KBM-7 (cell line): ENCODE data around the gene RSL24D1.

Source experiments
- DNase-seq: peaks from one replicate; pipeline ENCODE4 v3.0.0-alpha.2; 2015
- in situ Hi-C: fragments of 300-500 bp; cut with MboI; formaldehyde crosslinking; loops from 2 replicates; pipeline ENCODE4 v1.14.3; 2020; ENCODE audit warnings: low sequenced_read_pairs, low pct_unique_long_range_greater_than_20kb, mixed read lengths

Gene RSL24D1

DNA sequence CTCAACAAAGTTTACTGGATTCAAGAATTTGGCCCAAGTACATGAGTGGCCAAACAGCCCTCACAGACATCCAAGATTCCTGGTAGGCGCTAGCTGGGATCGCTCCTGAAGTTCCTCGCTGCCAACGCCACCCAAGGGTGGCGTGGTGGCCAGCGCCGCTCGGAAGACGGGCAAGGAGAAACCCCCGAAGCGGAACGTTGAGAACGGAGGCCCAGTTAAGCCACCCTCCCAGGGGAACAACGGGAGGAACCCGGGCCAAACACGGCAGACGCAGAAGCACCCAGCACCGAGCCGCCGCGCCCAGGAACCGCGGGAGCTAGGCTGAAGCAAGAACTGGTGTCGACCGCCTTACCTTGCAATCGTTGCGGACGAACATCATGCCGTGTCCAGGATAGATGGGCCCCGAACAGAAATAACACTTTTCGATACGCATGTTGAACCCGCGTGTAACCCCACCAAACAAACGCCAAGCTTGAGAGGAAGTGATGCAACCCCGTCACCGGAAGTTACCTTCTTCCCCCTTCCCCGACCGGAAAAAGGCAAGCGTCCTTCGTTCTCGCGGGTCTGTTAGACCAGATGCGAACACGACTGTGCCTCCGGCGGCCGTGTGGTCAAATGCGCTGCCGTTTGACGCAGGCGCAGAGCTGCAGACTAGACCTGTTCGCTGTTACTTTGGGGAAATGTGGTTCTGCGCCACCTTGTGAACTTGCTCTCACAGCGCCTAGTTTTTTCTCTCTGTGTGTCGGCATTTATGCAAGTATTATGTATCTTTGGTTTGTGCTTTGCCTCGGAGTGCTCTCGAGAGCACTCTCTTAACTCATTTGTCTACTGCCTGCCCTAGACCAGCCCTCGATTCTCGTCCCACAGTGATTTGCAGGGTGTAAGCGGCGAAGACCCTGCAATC lies at the start of gene RSL24D1:
Gene RSL24D1, minus strand, starts transcription at position 484 of the 904 bp plus-strand sequence. Its CDS starts 51 bp downstream, at position 433.
- in situ Hi-C loops = no loop called here
- DNase-seq = peak; percentile 98

DNA sequence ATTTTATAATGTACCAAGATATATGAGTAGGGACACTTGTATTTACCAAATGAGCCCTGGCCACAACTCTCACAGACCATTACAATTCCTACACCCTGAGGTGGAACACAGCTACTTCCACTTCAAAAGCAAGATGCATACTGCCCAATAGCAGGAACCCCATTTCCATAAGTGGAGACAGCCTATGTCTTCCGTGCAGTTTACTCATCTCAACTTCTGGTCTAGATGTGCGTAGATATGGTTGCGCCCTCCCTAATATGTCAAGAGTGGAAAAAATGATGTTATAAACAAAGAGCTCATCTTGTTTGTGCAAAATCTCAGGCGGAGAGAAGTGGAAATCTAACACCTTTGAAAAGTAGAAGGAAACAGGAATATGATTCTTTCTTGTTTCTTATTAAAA lies 48.3 kb upstream of the RSL24D1 start:
- in situ Hi-C loops = no loop called here
- no peak for DNase-seq

DNA sequence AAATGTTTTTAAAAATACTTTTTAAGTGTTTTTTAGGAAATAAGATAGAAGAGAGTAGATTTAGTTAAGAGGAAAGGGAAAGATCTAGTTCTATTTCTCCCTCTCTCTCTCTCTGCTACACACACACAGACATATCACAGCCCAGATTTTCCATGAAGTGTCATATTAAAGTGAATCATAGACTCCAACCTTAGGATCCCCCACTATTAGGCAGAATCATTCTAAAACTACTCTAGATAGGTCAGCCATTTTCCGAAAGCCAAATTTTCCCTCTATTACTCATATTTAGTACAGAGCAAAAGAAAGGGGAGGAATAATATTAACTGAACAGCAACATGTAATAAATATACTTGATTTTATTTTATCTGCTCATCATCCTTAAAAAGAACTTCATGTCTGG lies 45.1 kb upstream of the RSL24D1 start:
- in situ Hi-C loops = no loop called here

DNA sequence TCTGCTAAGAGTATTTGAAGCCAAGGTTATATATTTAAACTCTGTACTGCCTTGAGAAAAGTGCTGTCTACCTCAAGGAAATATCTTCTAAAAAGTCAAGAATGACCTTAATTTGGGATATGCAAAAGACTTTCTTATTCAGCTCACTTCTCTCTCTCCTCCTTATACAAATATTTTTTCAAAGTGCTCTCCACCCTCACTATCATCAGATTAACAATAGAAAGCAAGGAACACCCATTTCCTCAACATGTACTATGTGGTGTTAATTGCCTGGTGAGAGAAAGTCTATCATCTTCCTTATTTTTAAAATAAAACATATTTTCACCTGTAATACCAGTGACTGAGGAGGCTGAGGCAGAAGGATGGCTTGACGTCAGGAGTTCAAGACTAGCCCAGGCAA lies 44.4 kb upstream of the RSL24D1 start:
- DNase-seq = no peak
- in situ Hi-C loops = no loop called here

More for the DNA sequence above, 45.1 kb upstream of the RSL24D1 start:
- DNase-seq = no peak

DNA sequence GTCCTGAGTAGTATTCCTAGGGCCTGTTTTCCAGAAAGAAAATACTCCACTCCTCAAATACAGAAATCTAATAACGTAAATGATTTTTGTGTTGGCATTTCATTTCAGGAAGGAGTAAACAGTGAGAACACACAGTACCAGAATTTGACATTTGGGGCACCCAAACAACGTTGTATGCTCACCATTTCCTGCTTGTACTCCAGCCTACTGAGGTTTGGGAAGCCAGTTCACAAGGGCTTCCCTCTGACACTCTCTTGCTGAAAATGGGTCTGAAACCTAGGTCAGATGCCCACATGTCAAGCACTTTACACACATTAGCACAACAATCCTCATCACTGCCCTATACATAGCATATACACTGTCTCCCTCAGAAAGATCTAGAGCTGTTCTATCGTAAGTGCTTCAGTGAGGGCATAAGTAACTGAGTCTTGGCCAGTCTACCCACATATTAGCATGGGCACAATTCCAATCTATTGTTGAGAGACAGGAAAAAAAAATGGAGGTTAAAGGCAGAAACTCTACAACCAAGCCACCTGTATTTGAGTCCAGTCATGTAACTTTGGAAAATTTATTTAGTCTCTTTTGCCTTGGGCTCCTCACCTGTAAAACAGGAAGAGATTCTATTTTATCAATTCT lies 43.5 kb upstream of the RSL24D1 start:
- in situ Hi-C loops = no loop called here
- DNase-seq = no peak

DNA sequence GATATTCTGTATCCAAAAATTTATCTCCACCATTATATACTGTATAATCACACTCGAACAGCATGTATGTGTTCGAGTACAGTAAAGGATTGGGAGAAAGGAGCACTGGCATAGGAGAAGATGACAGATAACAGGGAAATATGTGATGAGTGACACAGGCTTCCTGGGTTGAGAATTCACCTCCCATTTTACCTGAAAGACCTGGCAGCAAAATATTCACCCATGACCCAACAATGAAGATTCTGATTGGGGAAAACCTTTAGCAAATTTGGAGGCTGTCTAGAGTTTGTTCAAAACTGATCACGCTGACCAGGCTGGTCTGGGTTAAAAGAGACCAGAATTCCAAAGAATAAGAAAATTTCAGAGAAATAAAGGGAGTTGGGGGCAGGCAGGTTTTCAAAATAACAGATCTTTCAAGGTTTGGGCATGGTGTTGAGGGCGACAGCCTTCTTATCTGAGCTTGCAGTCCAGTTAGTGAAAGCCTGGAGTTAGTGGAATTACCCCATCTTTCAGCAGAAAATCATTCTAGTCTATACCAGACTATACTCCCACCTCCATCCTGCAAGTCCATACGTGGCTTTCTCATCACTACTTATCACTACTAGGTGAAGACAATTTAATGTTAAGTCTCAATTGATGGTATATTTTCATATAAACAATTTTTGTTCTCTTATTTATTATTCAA lies 42.8 kb upstream of the RSL24D1 start:
- in situ Hi-C loops = no loop called here
- DNase-seq = no peak

DNA sequence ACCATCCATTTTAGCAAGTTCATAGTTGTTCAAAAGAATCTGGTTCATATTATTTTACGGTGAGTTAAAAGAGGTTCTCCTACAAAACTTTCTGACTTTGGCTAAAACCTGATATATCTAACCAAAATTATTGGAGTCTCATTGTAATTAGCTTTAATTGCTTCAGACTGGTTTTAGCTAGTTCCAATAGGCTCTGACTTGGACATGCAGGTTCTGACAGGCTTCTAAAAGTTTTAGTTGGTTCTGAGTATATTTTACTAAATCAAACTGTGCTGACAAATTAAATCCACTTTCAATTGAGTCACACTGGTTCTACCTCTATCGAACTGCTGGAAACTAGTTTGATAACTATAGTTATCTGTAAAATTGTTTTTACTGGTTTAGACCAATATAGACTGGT lies 42.1 kb upstream of the RSL24D1 start:
- in situ Hi-C loops = no loop called here
- no peak for DNase-seq

DNA sequence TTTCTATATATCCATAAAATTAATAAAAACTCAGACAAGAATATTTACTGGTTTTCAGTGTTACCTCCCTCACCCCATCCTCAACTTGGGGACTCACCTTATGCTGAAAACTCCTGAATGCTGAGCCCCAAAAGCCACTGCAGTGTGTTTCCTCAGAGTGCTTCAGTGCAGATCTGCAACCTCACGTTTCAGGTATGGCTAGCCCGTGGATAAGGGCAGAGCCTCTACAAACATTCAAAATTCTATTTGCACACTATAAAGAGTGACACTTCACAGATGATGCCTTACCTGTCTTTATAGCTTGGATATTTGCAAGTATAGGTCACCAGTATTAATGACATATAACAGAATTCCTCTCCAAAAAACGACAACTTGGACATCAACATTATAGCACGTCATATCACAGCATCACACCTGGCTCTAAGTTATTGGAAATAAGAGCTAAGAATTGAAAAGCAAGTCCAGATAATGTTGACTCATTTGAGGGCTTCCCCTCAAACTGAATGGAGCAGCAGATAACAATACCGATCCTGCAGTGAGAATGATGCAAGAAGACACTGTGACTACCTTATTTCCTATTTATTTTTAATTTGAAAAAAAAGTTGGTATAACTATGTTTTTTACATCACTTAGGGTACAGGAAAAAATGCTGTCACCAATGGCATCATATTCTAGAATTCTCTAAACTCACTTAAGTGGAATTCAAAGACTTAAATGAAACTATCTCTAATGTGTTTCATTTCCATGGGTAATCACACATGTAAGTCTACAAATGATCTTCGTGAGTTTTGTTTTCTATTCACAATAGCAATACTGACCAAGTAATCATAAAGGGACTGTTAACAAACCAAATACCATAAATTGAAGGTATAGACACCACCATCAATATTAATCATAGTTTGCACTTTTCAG lies 40.7 kb upstream of the RSL24D1 start:
- in situ Hi-C loops = no loop called here
- DNase-seq = no peak

DNA sequence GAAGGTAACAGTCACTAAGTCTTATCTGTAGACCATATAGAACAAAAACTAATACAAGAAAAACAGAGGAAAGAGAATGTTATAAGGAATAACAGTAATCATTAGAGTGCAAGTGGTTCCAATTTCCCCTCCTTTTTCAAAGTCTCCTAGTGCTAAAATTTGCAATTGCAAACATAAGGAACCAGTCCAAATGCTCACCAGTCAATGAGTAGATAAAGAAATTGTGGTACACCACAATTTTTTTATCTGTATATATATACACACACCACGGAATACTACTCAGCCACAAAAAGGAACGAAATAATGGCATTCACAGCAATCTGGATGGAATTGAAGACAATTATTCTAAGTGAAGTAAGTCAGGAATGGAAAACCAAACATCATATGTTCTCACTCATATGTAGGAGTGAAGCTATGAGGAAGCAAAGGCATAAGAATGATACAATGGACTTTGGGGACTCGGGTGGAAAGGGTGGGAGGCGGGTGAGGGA lies 38.9 kb upstream of the RSL24D1 start:
- in situ Hi-C loops = no loop called here
- DNase-seq = no peak

DNA sequence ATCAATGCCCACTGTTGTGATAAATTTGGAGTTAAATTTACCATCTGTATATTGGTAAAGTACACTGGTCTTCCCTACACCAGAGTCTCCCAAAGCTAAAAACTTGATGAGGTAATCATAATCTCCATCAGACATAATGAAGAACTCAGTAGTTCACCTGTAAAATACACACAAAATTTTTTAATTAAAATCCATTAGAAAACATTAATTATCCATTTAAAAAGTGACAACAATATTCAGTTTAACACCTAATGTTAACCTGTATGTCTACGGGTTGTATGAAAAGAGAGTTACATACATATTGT lies 38.0 kb upstream of the RSL24D1 start:
- no peak for DNase-seq
- in situ Hi-C loops = no loop called here

DNA sequence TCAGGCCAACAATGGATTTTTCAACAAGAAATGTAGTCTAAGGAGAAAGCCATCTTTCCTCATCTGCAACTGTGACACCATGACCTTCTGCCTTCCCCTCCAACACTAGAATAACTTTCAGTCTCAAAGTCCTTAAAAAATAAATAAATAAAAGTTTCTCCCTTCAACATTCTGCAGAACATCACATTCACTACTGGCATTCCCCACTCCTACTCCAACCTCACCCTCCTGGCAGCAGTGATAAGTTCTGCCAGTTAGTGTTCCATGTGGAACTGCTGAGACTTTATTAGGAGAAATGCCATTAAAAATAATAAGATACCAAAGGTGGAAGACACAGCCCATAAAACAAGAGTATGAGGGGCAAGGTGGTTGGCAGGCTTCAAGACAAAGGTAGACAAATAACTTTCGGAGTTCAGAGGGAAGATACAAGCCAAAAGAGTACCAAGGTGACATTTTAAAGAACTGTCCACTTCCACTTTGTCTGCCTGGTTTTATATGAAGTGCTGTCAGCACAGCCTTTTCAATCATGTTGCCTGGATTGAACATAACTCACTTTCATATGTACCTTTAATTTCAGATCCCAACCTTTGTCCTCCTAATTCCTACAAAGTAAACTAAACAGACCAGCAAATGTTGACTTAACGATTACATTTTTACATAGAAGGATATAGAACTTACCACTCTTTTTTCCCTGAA lies 37.5 kb upstream of the RSL24D1 start:
- DNase-seq = no peak
- in situ Hi-C loops = no loop called here

DNA sequence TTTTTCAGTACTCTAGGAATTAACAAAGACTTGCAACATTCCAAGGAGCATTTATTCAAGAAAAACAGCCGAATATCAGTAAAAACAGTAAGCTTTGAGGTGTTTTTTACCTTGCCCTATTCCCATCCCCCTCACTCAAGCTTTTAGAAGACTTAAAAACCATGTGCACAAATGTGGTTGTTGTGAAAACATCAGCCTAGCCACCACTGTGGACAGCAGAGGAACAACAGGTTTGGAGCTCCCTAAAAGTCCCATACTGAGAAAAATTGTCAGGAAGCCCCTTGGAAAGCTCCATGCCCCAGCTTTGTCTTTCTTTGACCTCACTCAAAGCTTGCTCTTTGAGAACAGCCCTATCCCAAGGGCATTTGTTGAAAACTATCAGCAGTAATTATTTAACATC lies 34.7 kb upstream of the RSL24D1 start:
- no peak for DNase-seq
- in situ Hi-C loops = no loop called here

DNA sequence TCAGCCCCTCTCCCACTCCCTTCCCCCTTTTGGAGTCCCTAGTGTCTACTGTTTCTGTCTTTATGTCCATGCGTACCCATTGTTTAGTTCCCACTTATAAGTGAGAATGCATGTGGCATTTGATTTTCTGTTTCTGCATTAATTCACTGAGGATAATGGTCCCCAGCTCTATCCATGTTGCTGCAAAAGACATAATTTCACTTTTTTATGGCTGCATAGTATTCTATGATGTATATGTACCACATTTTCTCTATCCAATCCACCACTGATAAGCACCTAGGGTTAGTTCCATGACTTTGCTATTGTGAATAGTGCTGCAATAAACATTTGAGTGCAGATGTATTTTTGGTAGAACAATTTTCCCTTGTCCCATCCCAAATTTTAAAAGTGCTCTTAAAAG lies 34.2 kb upstream of the RSL24D1 start:
- no peak for DNase-seq
- in situ Hi-C loops = no loop called here

DNA sequence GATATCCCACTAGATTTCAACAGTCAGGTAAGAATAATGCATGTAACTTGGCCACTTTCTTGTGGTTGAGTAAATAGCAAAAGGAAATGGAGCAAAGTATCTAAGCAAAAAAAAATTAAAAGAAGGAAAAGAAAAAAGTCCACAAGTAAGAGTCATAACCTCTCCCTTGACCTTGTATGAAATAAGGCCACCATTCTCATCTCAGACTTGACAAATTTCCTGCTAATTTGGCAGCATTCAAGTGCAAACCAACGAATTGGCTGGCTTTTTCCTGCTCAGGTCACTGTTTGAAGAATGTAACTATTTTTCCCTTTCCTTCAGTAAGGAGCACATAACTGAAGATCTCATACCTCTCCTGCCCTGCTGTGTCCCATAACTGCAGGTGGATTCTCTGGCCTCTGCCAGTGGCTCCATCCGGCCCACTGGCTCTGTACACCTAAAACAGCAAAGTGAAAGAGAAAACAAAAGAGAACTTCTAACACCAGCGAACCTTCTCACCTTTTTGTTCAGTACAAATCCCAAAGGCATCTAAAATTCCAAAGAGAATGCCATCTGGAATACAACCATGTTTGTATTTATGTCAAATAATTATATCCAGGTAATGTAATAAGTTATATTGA lies 33.4 kb upstream of the RSL24D1 start:
- no peak for DNase-seq
- in situ Hi-C loops = no loop called here

DNA sequence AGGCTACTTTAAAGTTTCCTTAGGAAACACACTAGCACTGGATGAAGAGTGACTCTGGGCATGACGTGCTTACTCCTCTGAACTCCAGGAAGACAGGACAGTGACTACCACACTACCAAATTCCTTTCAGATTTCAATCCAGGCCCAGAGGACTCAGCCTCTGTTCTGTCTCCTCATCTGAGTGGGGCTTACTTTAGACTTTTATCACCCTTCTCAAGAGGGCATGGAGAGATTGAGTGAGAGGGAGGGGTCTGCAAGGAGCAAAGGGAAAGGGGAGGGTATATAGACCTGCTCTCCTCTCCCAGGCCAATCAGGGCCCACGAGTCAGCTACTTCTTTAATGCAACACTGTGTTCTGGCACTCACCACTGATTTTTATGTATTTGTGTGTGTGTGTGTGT lies 29.4 kb upstream of the RSL24D1 start:
- in situ Hi-C loops = no loop called here
- DNase-seq = no peak

DNA sequence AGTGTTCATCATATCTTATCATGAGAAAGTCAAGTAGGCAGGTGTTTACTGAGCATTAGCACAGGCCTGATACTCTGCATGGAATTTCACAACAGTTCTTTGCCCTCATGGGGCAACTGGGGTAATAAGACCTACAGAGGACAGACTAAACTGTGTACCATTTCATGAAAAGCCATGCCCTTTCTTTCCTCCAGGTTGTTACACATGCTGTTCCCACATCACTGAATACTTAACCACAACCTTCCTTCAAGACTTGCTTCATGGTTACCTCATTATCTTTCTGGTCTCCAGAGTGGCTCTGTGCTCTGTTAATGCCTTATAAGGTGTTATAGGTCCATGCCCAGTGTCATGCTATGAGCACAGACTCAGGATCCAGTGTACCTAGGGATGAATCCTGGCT lies 28.2 kb upstream of the RSL24D1 start:
- DNase-seq = peak; percentile 37
- in situ Hi-C loops = loop anchor here (25.0 kb wide), 1 partner anchor 187 kb away; the partner anchor contains the start of genes CCPG1 and PIERCE2

DNA sequence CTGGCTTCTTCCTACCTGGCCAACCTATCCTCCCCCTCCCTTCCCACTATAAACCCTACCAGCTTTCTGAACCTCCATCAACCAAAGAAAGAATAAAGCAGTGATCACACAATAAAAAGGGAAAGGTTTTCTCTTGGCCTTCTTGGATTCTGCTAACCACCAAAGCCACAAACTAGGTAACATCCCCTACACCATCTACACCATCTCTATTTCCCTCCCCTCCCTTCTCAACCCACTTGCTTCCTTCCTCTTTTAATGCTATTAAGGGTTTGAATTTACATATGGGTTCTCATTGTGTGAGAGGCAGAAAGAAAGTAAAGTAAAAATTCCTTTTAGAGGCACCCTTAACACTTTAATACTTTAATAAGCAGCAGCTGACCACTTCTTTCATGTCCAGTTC lies 25.8 kb upstream of the RSL24D1 start:
- in situ Hi-C loops = loop anchor here (25.0 kb wide), 1 partner anchor 190 kb away; the partner anchor contains the start of genes CCPG1 and PIERCE2
- DNase-seq = peak; percentile 95
